ENCODE results near the gene CAPZB. TPM values are rescaled to one million over a fixed set of nuclear protein-coding genes. Genes with fewer than 3 reads are reported as not detected.
A peak's percentile ranks its signal among the peaks of the same experiment; 100 is the strongest.

Gene CAPZB
- total RNA-seq, 1 experiment from 2014 or later, result 491 TPM

DNA sequence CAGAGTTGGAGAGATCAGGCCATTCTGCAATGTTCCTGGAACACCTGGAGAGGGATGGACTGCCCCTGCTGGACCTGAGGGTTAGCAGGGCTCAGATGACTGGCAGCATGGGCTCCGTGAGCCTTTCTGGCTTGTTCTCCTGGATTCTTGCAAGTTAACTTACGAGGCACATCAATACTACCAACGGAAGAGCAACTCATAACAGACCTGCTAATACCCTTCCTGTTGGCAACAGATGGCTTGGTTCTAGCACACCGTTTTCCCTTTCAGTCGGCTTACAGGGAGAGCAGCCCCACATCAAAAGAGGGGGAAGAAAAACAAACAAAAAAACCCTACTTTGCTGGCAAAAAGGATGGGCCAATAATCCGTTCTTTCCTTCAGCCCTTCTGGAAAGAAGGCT is 125.3 kb downstream of the CAPZB start:
- no peak for TF ChIP-seq SIN3A (IDR thresholded peaks at IDR 0.05; ENCODE audit: borderline replicate concordance, insufficient read depth, low read depth, low read length)
- TF ChIP-seq, protein P1, sequence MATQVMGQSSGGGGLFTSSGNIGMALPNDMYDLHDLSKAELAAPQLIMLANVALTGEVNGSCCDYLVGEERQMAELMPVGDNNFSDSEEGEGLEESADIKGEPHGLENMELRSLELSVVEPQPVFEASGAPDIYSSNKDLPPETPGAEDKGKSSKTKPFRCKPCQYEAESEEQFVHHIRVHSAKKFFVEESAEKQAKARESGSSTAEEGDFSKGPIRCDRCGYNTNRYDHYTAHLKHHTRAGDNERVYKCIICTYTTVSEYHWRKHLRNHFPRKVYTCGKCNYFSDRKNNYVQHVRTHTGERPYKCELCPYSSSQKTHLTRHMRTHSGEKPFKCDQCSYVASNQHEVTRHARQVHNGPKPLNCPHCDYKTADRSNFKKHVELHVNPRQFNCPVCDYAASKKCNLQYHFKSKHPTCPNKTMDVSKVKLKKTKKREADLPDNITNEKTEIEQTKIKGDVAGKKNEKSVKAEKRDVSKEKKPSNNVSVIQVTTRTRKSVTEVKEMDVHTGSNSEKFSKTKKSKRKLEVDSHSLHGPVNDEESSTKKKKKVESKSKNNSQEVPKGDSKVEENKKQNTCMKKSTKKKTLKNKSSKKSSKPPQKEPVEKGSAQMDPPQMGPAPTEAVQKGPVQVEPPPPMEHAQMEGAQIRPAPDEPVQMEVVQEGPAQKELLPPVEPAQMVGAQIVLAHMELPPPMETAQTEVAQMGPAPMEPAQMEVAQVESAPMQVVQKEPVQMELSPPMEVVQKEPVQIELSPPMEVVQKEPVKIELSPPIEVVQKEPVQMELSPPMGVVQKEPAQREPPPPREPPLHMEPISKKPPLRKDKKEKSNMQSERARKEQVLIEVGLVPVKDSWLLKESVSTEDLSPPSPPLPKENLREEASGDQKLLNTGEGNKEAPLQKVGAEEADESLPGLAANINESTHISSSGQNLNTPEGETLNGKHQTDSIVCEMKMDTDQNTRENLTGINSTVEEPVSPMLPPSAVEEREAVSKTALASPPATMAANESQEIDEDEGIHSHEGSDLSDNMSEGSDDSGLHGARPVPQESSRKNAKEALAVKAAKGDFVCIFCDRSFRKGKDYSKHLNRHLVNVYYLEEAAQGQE (IDR thresholded peaks at IDR 0.05; ENCODE audit: insufficient read depth in 1 of 2, low read depth in 2 of 2, low read length in 1 of 2), result no peak
- no peak for TF ChIP-seq POLR2AphosphoS5 (IDR thresholded peaks at IDR 0.05; ENCODE audit: low read depth, low read length)
- no peak for TF ChIP-seq TCF7L2 (IDR thresholded peaks at IDR 0.05; ENCODE audit: low read depth, low read length)
- TF ChIP-seq, protein P2, sequence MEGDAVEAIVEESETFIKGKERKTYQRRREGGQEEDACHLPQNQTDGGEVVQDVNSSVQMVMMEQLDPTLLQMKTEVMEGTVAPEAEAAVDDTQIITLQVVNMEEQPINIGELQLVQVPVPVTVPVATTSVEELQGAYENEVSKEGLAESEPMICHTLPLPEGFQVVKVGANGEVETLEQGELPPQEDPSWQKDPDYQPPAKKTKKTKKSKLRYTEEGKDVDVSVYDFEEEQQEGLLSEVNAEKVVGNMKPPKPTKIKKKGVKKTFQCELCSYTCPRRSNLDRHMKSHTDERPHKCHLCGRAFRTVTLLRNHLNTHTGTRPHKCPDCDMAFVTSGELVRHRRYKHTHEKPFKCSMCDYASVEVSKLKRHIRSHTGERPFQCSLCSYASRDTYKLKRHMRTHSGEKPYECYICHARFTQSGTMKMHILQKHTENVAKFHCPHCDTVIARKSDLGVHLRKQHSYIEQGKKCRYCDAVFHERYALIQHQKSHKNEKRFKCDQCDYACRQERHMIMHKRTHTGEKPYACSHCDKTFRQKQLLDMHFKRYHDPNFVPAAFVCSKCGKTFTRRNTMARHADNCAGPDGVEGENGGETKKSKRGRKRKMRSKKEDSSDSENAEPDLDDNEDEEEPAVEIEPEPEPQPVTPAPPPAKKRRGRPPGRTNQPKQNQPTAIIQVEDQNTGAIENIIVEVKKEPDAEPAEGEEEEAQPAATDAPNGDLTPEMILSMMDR (IDR thresholded peaks at IDR 0.05), result no peak
- intact Hi-C loops (cut with micrococcal nuclease; ENCODE audit: unreplicated experiment) (no loop called here), in situ Hi-C loops (cut with HindIII; ENCODE audit: low pct_unique_long_range_greater_than_20kb, low sequenced_read_pairs) (no loop called here)
- Histone ChIP-seq H3K27me3 (ENCODE audit: control insufficient read depth, insufficient read depth, low read length) (no peaks in the 10 kb centered on the region), H3K4me1 (ENCODE audit: control insufficient read depth, insufficient read depth, low read length) (peaks cover 3% of the 10 kb centered on the region; the same call in 1 of the 2 replicates), H3K36me3 (ENCODE audit: control insufficient read depth, insufficient read depth, low read length) (no peaks in the 10 kb centered on the region), H3K27ac (ENCODE audit: low read length) (no peak overlapping the region), H3K4me3 (ENCODE audit: low read depth in 2 of 2, low read length in 2 of 2) (no peak overlapping the region), H3K9me3 (ENCODE audit: control insufficient read depth, insufficient read depth, low read depth, low read length) (no peaks in the 10 kb centered on the region)
- BruUV-seq (replicated peaks), result no TSS peak
- ChIA-PET POLR2A (no interaction called here), CTCF (no interaction called here)
- no peak for DNase-seq (ENCODE audit: low read depth, low spot score)
- peak; percentile 33; the same call in 1 of the 2 replicates for ATAC-seq

DNA sequence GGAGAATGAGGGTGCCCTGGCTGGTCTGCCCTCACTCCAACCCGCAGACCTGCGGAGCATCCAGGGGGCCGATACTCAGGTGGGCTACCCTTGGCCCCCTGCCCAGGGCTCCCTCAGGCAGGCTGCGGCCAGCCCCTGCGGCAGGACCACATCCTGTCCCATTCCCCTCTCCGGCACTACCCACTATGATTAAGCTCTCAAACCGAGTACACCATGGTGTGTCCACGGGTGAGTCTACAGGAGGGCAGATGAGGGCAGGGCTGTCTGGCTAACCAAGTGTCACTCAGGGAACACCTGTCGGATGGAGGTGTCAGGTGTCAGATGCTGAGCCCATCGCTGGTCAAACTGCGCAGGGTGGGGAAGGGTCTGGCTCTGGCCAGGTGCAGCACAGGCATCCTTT is 126.0 kb downstream of the CAPZB start:
- in situ Hi-C loops (cut with HindIII; ENCODE audit: low pct_unique_long_range_greater_than_20kb, low sequenced_read_pairs) (no loop called here), intact Hi-C loops (cut with micrococcal nuclease; ENCODE audit: unreplicated experiment) (no loop called here)
- Histone ChIP-seq H3K9me3 (ENCODE audit: control insufficient read depth, insufficient read depth, low read depth, low read length) (no peaks in the 10 kb centered on the region), H3K4me3 (ENCODE audit: low read depth in 2 of 2, low read length in 2 of 2) (no peak overlapping the region), H3K27me3 (ENCODE audit: control insufficient read depth, insufficient read depth, low read length) (no peaks in the 10 kb centered on the region), H3K4me1 (ENCODE audit: control insufficient read depth, insufficient read depth, low read length) (peaks cover 9% of the 10 kb centered on the region), H3K36me3 (ENCODE audit: control insufficient read depth, insufficient read depth, low read length) (peaks cover 4% of the 10 kb centered on the region), H3K27ac (ENCODE audit: low read length) (no peak overlapping the region)
- TF ChIP-seq SIN3A (IDR thresholded peaks at IDR 0.05; ENCODE audit: borderline replicate concordance, insufficient read depth, low read depth, low read length) (no peak), TCF7L2 (IDR thresholded peaks at IDR 0.05; ENCODE audit: low read depth, low read length) (no peak), POLR2AphosphoS5 (IDR thresholded peaks at IDR 0.05; ENCODE audit: low read depth, low read length) (no peak)
- TF ChIP-seq, protein P1 (IDR thresholded peaks at IDR 0.05; ENCODE audit: insufficient read depth in 1 of 2, low read depth in 2 of 2, low read length in 1 of 2), result no peak
- TF ChIP-seq, protein P2 (IDR thresholded peaks at IDR 0.05), result no peak
- ChIA-PET POLR2A (no interaction called here), CTCF (no interaction called here)
- no peak for DNase-seq (ENCODE audit: low read depth, low spot score)
- no TSS peak for BruUV-seq (replicated peaks)
- no peak for ATAC-seq
